Measurements from ENCODE around the gene SNAP23.
"Not testable (repeated sequence)": the region's sequence is repeated elsewhere in the genome, so short reads cannot be mapped to it uniquely, and the experiment has no call there.

Gene SNAP23

DNA sequence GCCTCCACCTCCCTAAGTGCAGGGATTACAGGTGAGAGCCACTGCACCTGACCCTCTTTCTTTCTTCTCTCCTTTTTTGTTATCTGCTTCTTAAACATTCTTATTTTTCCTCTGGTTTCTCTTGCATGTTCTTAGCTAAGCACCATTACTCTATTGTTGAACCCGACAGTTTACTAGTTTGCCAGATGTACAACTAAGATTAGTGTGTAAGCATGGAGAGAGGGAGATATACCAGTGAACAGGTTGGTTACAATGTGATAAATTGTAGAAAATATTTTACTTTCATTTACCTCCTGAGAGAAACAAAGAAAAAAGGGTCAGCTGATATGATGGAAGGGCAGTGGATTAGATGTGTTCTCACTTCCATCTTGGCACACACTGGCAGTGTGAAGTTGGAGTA, 58.1 kb downstream of the SNAP23 start:
- Histone ChIP-seq H4K20me1 (ENCODE audit: insufficient read depth, low read length) (peaks cover 5% of the 10 kb centered on the region; the same call in 1 of the 2 replicates), H3K4me2 (ENCODE audit: low read depth, low read length) (peak overlapping the region; percentile 20), H3K27me3 (replicated peaks; ENCODE audit: insufficient read depth, low read length) (no peaks in the 10 kb centered on the region), H3K27ac (ENCODE audit: low read length) (no peak overlapping the region; the same call in 1 of the 2 replicates), H3K36me3 (replicated peaks; ENCODE audit: insufficient read depth, low read length) (no peaks in the 10 kb centered on the region; the same call in 1 of the 2 replicates), H3K9ac (ENCODE audit: low read length) (no peak overlapping the region), H3F3A (ENCODE audit: insufficient read depth, low read length) (peaks cover 18% of the 10 kb centered on the region; the same call in 1 of the 2 replicates), H3K9me3 (replicated peaks; ENCODE audit: insufficient read depth, low read length) (no peaks in the 10 kb centered on the region), H2AFZ (ENCODE audit: low read length) (no peak overlapping the region), H3K79me2 (ENCODE audit: low read length) (peaks cover 89% of the 10 kb centered on the region), H3K9me2 (replicated peaks; ENCODE audit: insufficient read depth, low read length) (no peaks in the 10 kb centered on the region), H3K4me1 (ENCODE audit: low read length) (peaks cover 21% of the 10 kb centered on the region), H3K4me3 (ENCODE audit: low read length) (no peak overlapping the region)
- no peak for TF ChIP-seq EZH2 (optimal IDR thresholded peaks at IDR 0.05; ENCODE audit: low read depth, low read length)
- no peak for TF ChIP-seq EZH2phosphoT487 (IDR thresholded peaks at IDR 0.05; ENCODE audit: low read length)
- TF ChIP-seq, protein P1, sequence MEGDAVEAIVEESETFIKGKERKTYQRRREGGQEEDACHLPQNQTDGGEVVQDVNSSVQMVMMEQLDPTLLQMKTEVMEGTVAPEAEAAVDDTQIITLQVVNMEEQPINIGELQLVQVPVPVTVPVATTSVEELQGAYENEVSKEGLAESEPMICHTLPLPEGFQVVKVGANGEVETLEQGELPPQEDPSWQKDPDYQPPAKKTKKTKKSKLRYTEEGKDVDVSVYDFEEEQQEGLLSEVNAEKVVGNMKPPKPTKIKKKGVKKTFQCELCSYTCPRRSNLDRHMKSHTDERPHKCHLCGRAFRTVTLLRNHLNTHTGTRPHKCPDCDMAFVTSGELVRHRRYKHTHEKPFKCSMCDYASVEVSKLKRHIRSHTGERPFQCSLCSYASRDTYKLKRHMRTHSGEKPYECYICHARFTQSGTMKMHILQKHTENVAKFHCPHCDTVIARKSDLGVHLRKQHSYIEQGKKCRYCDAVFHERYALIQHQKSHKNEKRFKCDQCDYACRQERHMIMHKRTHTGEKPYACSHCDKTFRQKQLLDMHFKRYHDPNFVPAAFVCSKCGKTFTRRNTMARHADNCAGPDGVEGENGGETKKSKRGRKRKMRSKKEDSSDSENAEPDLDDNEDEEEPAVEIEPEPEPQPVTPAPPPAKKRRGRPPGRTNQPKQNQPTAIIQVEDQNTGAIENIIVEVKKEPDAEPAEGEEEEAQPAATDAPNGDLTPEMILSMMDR (IDR thresholded peaks at IDR 0.05; ENCODE audit: low read length), result no peak
- no peak for DNase-seq

DNA sequence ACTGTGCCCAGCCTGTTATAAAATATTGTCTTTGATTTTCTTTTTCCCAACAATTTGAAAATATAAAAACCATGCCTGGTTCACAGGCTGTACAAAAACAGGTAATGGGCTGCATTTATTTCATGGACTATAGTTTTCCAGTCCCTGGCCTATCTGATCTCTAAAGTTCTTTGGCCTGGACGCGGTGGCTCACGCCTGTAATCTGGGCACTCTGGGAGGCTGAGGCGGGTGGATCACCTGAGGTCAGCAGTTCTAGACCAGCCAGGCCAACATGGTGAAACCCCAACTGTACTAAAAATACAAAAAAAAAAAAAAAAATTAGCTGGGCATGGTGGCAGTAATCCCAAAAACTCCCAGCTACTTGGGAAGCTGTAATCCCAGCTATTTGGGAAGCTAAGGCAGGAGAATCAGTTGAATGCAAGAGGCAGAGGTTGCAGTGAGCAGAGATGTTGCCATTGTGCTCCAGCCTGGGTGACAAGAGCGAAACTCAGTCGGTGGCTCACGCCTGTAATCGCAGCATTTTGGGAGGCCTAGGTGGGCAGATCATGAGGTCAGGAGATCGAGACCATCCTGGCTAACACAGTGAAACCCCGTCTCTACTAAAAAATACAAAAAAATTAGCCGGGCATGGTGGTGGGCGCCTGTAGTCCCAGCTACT, 61.2 kb downstream of the SNAP23 start:
- H3K9me2 ChIP-seq (replicated peaks; ENCODE audit: insufficient read depth, low read length); H3K4me2 ChIP-seq (ENCODE audit: low read depth, low read length); H3F3A ChIP-seq (ENCODE audit: insufficient read depth, low read length); H3K4me1 ChIP-seq (ENCODE audit: low read length); H4K20me1 ChIP-seq (ENCODE audit: insufficient read depth, low read length); DNase-seq; H3K9me3 ChIP-seq (replicated peaks; ENCODE audit: insufficient read depth, low read length); H3K9ac ChIP-seq (ENCODE audit: low read length); H3K27me3 ChIP-seq (replicated peaks; ENCODE audit: insufficient read depth, low read length); H3K27ac ChIP-seq (ENCODE audit: low read length); H3K4me3 ChIP-seq (ENCODE audit: low read length); H2AFZ ChIP-seq (ENCODE audit: low read length): not testable (repeated sequence)
- peaks cover 20% of the 10 kb centered on the region; the same call in 1 of the 2 replicates for H3K36me3 ChIP-seq (replicated peaks; ENCODE audit: insufficient read depth, low read length)
- H3K79me2 ChIP-seq (ENCODE audit: low read length), result peaks cover 78% of the 10 kb centered on the region

DNA sequence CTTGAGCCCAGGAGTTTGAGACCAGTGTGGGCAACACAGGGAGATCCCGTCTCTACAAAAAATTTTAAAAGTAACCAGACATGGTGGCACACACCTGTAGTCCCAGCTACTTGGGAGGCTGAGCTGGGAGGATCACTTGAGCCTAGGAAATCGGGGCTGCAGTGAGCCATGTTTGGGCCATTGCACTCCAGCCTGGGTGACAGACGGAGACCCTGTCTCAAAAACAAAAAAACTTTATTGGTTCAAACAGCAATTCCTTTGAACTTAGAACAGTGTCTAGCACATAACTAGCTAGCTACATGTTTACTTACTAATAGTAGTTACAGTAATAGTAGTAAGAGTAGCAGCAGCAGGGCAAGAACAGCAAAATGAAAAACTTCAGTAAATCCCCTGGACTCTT, 63.3 kb downstream of the SNAP23 start:
- Histone ChIP-seq H4K20me1 (ENCODE audit: insufficient read depth, low read length) (no peaks in the 10 kb centered on the region), H3K27ac (ENCODE audit: low read length) (no peak overlapping the region), H3K79me2 (ENCODE audit: low read length) (peaks cover 57% of the 10 kb centered on the region), H3K9me3 (replicated peaks; ENCODE audit: insufficient read depth, low read length) (no peaks in the 10 kb centered on the region), H3K4me3 (ENCODE audit: low read length) (no peak overlapping the region), H3K9me2 (replicated peaks; ENCODE audit: insufficient read depth, low read length) (no peaks in the 10 kb centered on the region), H2AFZ (ENCODE audit: low read length) (no peak overlapping the region), H3K4me2 (ENCODE audit: low read depth, low read length) (no peak overlapping the region), H3K9ac (ENCODE audit: low read length) (no peak overlapping the region), H3K36me3 (replicated peaks; ENCODE audit: insufficient read depth, low read length) (peaks cover 23% of the 10 kb centered on the region; the same call in 1 of the 2 replicates), H3K4me1 (ENCODE audit: low read length) (0 out of 2 replicates have a peak, but pooled peaks cover 2% of the 10 kb centered on the region), H3F3A (ENCODE audit: insufficient read depth, low read length) (no peaks in the 10 kb centered on the region; the same call in 1 of the 2 replicates), H3K27me3 (replicated peaks; ENCODE audit: insufficient read depth, low read length) (no peaks in the 10 kb centered on the region)
- DNase-seq, result no peak
- TF ChIP-seq EZH2phosphoT487 (IDR thresholded peaks at IDR 0.05; ENCODE audit: low read length) (no peak), EZH2 (optimal IDR thresholded peaks at IDR 0.05; ENCODE audit: low read depth, low read length) (no peak)
- TF ChIP-seq, protein P1 (IDR thresholded peaks at IDR 0.05; ENCODE audit: low read length), result no peak
